ENCODE measurements around the gene MUCL3.
"Not testable (repeated sequence)": the region's sequence is repeated elsewhere in the genome, so short reads cannot be mapped to it uniquely, and the experiment has no call there.

MUCL3 gene

DNA sequence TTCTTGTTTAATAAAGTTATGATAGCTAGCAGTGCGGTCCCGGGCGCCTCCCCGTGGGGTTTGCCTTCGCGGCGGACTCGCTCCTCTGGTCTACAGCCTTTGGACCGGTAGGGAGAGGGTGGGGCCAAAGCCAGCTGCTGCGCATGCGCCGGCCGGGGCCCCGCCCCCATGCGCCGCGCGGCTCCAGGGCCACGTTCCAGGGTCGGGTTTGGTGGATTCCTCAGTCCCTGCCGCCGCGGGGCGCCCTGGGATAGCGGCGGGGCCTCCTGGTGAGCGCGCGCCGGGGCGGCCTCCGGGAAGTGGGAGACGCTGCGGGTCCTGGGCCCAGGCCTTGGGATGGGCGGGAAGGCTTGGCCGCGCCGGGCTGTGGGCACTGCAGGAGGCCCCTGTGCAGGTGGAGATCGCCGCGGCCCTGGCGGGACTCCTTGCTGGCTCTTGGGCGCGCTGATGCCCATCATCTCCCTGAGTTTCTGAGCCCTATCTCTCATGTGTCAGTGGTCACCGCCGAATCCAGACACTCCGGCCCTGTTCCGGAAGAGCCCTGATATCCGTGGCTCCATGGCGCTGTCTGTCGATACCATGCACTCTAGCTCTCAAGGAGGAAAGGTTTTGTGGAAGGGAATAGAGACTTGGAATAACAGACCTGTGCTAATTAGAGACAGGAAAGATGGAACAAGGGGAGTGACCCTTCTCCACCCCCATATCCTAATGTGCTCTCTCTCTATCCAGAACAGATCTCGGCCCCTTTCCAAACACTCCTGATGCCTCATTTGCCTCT, 26.5 kb upstream of the MUCL3 start, which contains the start of gene VARS2:
Gene VARS2, plus strand, starts transcription at position 163 of the 778 bp plus-strand sequence. Its CDS starts 599 bp downstream, at position 762.
- DNase-seq: no peak

GRCh38 chr6:30914854-30915590, 25.8 kb upstream of the MUCL3 start:
- no peak for DNase-seq

DNA sequence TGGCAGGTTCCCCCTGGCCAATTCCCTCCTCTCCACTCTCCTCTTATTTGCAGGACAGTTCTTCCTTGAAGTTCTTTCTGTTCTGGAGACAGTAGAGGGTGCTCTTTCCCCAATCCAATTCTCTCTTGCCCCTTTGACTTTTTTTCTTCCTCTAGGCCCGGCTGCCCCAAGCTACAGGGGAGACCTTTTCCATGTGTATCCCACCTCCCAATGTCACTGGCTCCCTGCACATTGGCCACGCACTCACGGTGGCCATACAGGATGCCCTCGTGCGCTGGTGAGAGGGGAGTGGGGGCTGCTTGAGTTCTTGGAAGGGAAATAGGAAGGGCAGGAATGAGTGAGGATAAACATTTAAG, 25.2 kb upstream of the MUCL3 start:
- no peak for DNase-seq

- no peak for DNase-seq
Measured at GRCh38 chr6:30917041-30917440, 23.7 kb upstream of the MUCL3 start.

DNA sequence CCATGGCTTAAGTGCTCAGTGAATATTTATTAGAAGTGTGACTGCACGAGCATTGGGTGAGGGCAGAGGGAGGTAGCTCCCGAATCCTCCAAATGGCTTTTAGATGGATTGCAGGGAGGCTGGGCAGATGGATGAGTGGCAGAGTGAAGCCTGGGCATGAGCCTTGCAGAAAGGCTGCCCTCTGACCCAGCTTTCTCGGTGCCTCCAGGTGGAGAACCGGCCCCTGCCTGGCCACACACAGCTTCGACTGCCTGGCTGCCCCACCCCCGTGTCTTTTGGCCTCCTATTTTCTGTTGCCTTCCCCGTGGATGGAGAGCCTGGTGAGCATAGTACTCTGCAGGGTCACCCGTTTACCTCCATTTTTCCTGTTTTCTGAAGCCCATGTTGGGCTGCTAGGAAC, 23.3 kb upstream of the MUCL3 start:
- no peak for DNase-seq

DNA sequence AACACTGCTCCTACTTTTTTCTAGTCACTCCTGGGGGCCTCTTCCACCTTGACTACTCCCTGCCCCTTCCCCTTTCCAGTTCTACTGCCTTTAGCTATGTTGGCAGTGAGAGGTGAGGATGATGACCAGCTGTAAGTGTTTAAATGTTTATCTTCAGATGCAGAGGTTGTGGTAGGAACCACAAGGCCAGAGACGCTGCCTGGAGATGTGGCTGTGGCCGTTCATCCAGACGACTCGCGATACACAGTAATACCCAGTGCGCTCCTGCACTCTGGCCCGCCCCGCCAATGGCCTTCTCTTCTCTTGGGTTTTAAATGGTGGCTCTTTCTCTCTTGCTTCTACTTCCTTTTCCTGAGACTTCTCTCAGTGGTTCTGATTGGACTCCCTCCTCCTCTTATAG, 22.1 kb upstream of the MUCL3 start:
- no peak for DNase-seq

DNA sequence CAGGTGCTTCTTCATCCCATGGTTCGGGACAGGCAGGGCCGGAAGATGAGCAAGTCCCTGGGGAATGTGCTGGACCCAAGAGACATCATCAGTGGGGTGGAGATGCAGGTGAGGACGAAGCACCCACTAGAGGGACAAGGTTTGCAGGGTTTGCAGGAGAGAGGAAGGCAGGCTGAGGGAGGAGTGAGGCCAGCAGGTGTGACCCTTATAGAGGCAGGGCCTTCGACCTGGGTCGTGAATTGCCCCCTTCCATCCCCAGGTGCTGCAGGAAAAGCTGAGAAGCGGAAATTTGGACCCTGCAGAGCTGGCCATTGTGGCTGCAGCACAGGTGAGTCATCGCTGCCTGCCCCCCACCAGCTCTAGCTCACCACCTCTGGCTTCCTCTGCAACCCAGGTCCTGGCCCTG, 18.3 kb upstream of the MUCL3 start:
- DNase-seq: no peak

DNA sequence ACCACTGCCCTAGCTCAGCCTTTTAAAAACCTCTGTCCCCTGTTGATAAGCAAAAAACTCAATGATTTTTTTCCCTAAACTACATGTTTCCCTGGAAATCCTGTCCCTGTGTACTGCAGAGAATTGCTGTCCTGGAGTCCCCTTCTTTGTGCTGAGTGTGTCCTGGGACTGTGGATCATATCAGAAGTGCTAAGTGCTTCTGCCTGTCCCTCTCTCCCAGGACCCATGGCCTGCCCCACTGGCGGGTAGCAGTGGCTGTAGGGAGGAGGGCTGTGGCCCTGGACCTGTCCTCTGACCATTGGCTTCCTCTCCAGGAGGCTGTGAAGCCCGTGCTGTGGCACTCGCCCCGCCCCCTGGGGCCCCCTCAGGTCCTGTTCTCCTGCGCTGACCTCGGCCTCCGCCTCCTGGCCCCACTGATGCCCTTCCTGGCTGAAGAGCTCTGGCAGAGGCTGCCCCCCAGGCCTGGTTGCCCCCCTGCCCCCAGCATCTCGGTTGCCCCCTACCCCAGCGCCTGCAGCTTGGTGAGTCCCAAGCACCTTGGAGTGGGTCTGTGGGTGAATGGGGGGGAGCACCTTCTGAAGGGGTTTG, 16.6 kb upstream of the MUCL3 start:
- DNase-seq: not testable (repeated sequence)

DNA sequence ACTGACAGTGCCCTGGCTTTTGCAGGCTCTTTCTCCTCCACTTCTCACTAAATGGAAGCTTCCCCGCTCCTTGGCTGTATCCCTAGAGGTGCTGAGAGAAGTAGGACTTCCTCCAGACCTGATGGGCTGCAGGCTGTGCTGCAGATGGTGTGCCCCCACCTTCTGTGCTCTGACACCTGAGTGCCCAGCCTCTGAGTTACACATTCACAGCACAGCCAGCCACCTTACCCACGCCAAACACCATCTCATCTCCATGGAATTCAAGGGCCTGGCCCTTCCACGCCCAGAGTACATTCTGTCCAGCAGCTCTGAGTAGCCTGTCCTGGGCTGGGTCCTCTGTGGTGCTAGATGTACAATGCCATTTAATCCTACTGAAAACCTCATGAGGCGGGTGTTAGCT, 14.1 kb upstream of the MUCL3 start:
- no peak for DNase-seq

GRCh38 chr6:30927080-30927479, 13.7 kb upstream of the MUCL3 start:
- DNase-seq: not testable (repeated sequence)

DNA sequence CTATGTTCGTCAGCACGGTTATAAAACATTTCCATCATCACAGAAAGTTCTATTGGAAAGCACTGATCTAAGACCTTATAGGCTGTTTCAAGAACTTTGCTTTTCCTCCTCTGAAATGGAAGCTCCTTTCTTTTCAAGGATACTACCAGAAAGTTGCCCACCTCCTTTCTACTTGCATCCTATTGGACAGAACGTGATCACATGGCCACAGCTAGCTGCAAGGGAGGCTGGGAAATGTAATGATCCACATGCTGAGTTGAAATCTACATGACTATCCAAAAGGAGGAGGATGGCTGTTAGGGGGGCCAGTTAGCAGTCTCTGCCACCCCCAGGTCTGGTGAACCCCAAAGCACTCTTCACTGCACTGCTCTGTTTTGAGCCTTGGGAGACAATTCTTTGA, 12.1 kb upstream of the MUCL3 start:
- DNase-seq: no peak

DNA sequence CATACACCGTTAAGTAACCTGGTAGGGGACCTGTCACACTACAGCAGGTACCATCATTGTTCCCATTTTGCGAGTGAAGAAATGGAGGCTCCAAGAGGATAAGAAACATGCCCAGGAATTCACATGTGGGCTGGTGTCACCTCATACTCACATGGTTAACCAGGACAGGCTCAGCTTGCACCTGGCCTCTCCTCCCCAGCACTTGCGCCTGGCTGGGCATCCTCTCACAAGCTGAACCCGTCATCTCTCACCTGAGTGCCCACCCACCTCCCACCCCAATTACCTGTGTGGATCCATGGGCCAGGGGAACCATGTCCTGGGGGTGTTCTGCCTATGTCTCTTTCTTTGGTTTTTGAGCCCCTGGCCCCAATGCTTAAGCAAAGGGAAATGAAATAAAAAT, 10.3 kb upstream of the MUCL3 start:
- DNase-seq: no peak

DNA sequence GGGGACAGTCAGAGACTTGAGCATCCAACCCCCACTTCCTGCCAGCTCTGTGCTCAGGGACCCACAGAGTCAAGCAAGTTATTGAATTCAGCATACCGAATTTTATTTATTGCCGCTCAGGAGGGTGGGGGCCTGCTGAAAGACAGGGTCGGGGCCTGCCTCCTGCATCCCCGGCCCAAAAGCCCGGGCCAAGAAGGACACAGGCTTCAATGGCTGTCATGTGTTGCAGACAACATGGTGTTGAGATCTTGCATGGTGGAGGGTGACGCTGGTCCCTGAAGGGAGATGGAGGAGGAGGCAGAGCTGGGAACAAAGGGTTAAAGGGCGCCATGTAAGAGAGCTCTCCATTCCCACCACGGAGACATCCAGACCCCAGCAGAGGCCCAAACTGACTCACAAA, 9.5 kb upstream of the MUCL3 start:
- DNase-seq: no peak

DNA sequence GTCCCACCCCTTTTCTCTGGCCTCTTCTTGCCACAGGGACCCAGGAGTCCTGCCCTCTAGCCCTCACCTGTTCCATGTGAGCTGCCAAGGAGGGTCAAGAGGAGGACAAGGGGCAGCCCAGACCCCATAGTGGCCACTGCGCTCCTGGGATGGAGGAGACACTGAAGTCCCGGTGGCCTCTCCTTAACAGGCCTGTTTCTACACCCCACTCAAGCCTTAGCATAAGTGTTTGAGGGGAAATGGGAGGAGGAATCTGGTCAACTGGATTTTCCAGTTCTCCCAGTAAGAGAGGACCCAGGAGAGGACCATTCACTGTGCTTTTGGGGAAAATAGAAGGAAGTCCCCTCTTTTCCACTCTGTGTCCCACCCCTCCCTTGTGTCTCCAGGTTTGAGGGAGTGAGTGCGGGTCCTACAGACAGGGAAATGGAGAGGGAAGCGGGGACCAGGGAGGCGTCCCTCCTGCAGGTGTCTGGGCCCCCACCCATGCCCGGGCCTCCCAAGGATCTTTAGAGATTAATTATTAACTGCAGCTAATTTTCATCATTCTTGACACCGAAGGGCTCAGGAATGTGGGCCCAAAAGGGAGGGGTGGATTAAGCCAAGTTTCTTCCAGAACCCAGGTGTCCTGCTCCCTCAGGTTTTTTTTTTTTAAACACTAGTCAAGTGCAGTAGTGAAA, 8.7 kb upstream of the MUCL3 start, which contains the start of gene SFTA2:
Gene SFTA2, minus strand, starts transcription at position 202 of the 677 bp plus-strand sequence. Its CDS starts 74 bp downstream, at position 128.
- DNase-seq: no peak

DNA sequence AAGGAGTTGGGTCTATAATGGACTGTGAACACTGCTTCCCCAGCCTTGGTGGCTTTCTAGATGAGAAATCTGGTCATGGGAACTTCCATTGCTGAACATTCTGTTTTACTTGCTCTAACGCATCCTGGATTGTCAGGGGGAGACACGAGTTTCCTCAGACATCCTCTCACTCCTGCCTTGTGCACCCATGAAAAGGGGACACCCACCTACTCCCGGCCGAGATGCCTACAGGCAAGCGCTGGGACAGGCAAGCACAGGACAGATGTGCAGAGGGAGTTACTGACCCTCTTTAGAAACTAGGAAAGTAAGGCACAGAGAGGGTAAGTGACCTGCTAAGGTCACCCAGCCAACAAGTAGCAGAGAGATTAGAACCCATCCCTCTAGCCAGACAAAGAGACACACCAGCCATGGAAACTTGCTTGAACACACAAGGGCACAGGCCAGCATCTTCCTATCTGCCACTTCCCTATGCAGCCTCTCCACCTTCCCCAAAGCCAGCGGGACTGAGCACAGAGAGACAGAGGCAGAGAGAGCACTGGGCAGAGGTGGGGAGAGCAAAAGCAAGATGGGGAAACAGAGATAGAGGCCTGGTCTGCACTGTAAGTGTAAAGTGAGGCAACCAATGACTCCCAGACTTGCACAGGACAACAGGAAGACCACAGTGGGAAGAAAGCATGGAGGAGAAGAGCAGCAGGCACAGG, 8.0 kb upstream of the MUCL3 start:
- no peak for DNase-seq

- DNase-seq: no peak
Measured at GRCh38 chr6:30935018-30935417, 5.8 kb upstream of the MUCL3 start.

- no peak for DNase-seq
Measured at GRCh38 chr6:30937265-30937664, 3.5 kb upstream of the MUCL3 start.

GRCh38 chr6:30938730-30939129, 2.0 kb upstream of the MUCL3 start:
- DNase-seq: no peak

GRCh38 chr6:30939473-30939872, 1.3 kb upstream of the MUCL3 start:
- DNase-seq: no peak

DNA sequence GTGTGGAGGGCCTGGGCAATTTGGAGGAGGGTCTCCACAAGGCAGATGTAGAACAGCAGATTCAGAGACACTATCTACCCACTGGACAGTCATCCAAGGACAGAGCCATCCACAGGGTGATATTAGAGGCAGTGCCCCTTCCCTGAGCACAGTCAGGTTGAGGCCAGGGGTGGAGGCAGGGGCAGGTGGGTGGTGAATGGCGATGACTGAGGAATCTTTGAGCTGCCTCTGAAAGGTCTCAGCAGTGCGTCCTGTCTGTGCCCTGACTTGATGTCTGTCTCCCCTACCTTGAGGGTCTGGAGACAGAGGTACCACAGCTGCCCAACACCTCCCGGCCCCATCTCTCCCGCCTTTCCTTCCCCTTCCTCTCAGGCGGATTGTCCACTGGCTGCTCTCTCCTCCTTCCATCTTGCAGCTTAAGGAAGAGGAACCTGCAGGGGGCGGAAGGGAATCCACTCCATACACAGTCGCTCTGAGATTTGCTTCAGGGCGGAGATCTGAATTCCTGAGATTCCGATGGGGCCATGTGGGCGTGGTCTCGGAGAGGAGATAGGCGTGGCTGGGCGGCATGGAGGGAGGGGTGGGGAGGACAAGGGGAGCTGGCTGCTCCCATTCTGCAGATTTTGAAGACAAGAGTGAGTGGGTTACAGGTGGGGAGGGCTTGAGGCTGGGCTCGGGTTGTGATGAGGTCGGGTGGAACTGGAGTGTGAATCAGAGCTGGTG, 1.7 kb downstream of the MUCL3 start:
- DNase-seq: no peak

DNA sequence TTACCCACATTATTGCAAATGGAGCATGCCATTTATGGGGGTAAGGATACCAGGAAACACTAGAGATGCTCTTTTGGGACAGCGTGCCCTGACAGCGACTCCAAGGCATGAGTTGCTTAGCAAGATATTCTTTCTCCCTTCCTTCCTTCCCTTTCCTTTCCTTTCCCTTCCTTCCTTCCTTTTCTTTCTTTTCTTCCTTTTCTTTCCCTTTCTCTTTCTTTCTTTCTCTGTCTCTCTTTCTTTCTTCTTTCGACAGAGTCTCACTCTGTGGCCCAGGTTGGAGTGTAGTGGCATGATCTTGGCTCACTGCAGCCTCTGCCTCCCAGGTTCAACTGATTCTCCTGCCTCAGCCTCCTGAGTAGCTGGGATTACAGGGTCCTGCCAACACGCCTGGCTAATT, 3.3 kb downstream of the MUCL3 start:
- DNase-seq: no peak

GRCh38 chr6:30945281-30945680, 4.5 kb downstream of the MUCL3 start:
- DNase-seq: no peak
